ENCODE data around the gene SNX33.
"Not testable (repeated sequence)": the region's sequence is repeated elsewhere in the genome, so short reads cannot be mapped to it uniquely, and the experiment has no call there.

SNX33 gene

DNA sequence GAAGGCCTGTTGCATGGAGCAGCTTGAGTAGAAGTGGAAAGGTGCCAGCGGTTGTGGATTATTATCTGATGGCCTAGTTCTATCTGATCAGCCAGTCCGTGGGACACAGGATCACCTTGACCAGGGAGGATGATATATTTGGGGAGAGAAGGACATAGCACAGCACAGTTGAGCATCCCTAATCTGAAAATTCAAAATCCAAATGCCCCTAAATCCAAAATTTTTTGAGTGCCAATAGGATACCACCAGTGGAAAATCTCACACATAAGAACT is 58.9 kb downstream of the SNX33 start:
- no peak for DNase-seq
- in situ Hi-C loops (cut with MboI; ENCODE audit: low pct_unique_long_range_greater_than_20kb, low sequenced_read_pairs): no loop called here

DNA sequence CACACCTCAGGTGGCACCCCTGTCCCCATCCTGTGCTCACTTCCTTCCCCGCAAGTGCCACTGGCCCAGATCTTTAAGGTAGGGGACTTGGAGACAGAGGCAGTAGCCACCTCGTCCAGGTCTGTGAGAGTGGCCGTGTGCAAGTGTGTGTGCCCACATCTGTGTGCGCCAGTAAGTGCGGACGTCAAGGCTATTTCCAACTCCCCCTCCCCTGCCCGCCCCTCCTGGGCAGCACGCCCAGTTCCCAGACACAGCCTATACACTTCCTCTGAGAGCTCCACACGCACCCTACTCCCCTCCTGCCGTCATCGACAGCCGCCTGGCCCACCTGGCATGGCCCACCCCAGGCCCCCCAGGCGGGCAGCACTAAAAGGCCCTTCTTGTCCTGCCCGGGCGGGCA is 61.7 kb downstream of the SNX33 start:
- in situ Hi-C loops (cut with MboI; ENCODE audit: low pct_unique_long_range_greater_than_20kb, low sequenced_read_pairs); DNase-seq: not testable (repeated sequence)

DNA sequence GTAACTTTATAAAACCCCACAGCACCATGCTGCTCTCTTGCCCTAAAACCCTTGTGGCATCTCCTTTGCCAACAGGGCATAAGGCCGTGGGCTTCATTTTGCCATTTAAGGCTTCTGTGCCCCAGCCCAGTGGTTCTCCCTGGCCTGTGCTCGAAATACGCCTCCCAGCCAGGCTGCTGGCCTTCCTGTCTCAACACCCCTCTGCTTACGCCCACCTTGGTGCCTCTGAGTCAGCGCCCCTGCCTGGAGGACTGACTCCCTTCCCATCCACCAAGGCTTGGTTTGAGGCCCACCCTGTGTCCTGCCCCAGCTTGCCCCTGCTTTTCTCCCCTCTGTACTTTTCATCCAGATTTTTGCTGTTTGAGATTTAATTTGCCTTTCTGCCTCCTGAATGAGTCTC is 63.2 kb downstream of the SNX33 start:
- in situ Hi-C loops (cut with MboI; ENCODE audit: low pct_unique_long_range_greater_than_20kb, low sequenced_read_pairs): not testable (repeated sequence)

DNA sequence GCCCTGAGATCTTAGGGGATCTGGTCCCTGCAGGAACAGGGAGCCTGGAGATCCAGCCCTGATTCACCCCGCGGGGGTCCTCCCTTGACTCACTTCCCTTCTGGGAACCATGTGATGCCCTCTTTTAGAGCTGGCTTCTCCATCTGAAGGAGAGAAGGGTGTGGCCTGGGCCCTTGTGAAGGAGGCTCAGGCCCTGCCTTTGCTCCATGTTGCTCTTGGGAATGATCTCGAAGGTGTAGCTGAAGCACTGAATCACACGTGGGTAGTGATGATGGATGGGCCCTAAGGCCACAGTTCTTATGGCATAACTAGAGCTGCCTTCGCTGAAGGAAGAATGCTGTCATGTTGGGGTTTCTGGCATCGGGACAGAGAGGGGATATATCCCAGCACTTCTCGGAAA is 63.8 kb downstream of the SNX33 start:
- DNase-seq; in situ Hi-C loops (cut with MboI; ENCODE audit: low pct_unique_long_range_greater_than_20kb, low sequenced_read_pairs): not testable (repeated sequence)

More for the DNA sequence above, 63.2 kb downstream of the SNX33 start:
- not testable (repeated sequence) for DNase-seq

Data from KBM-7 (cell line).